Neural cell (in vitro differentiated cells): ENCODE results near the gene TLR9.

Experiments used
- CTCF ChIP-seq: fragments of 450-650 bp; IDR thresholded peaks from 2 replicates; pipeline ENCODE4 v1.5.1; 2014; ENCODE audit warnings: antibody characterized with exemption, mild to moderate bottlenecking, moderate library complexity; ENCODE audit not compliant: poor library complexity, severe bottlenecking
- EP300 ChIP-seq: fragments of 450-650 bp; conservative IDR thresholded peaks from 2 replicates; pipeline ENCODE4 v1.6.1; 2014; ENCODE audit warnings: antibody characterized with exemption, mild to moderate bottlenecking, moderate library complexity; ENCODE audit not compliant: poor library complexity, severe bottlenecking
- EZH2 ChIP-seq: fragments of 200-600, 300-800 bp; shearing (Covaris generic), sonication (generic); IDR thresholded peaks from 2 replicates; pipeline ENCODE4 v1.6.1; 2014; ENCODE audit warnings: antibody characterized with exemption, low read length, borderline replicate concordance, mild to moderate bottlenecking; ENCODE audit not compliant: insufficient read depth, poor library complexity, severe bottlenecking
- POLR2AphosphoS5 ChIP-seq: IDR thresholded peaks from 2 replicates; pipeline ENCODE4 v1.6.1; 2012
- TAF1 ChIP-seq: IDR thresholded peaks from 2 replicates; pipeline ENCODE4 v1.6.1; 2012; ENCODE audit warnings: low read depth

GRCh38 chr3:52228266-52228665, 2.8 kb upstream of the TLR9 start:
- no peak for TF ChIP-seq CTCF
- TF ChIP-seq EP300, result no peak
- no peak for TF ChIP-seq POLR2AphosphoS5
- TF ChIP-seq EZH2, result no peak
- no peak for TF ChIP-seq TAF1
